Renal cortical epithelial cell (primary cell): ENCODE results near the gene TUBB1. TPM values are rescaled to one million over a fixed set of nuclear protein-coding genes. Genes with fewer than 3 reads are reported as not detected.
A peak's percentile ranks its signal among the peaks of the same experiment; 100 is the strongest.
"Not testable (repeated sequence)": the region's sequence is repeated elsewhere in the genome, so short reads cannot be mapped to it uniquely, and the experiment has no call there.

Experiments
- DNase-seq: peaks from one replicate; pipeline ENCODE4 v3.0.0-alpha.2; 2011; ENCODE audit warnings: low read depth
- total RNA-seq: library from RNA; depleted of rRNA; stranded (reverse); fragments of >200 nt; gene quantifications from 2 replicates; pipeline ENCODE4 v1.2.3, GENCODE V29; 2014

Gene TUBB1
- total RNA-seq, 1 donor from 2014 or later, result not detected

- no peak for DNase-seq
These were observed 12.9 kb upstream of the TUBB1 start for GRCh38 chr20:59006167-59006863.

DNA sequence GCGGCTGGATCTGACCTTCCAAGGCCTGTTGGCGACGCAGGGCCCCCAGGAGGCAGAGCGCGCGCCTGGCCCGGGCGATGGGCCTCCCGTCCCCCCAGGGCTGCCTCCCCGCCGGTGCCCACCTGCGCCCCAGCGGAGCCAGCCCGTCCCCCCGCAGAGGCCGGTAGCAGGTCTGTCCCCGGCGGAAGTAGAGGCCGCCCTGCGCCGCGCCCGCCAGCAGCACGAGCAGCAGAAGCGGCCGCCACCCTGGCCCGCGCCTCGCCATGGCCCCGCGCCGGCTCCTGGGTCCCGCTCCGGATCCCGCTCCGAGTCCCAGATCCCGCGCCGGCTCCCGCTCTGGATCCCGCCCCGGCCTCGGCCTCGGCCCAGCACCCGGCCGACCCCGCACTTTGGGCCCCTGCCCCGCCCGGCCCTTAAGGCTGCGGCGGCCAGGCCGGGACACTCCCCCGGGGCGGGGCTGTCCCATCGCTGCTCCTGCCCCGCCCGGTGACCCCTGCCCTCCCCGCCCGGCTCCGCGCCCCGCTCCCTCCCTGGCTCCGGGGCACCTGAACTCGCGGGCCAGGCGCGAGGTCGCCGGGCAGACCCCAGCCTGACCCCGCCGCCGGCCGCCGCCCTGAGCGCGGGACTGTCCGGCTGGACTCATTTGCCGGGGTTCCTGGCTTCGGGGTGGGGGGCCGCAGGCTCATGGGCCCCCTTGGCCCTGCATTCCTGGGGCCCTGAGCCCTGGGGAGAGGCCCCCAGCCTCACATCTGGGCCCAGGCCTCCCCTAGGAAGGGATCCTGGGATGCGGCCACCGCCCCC lies 12.2 kb upstream of the TUBB1 start, which contains the start of gene CTSZ:
Gene CTSZ (minus strand): TSS at position 391 of the 801 bp plus-strand sequence. CDS start 126 bp downstream, at position 265.
- DNase-seq, result no peak

DNA sequence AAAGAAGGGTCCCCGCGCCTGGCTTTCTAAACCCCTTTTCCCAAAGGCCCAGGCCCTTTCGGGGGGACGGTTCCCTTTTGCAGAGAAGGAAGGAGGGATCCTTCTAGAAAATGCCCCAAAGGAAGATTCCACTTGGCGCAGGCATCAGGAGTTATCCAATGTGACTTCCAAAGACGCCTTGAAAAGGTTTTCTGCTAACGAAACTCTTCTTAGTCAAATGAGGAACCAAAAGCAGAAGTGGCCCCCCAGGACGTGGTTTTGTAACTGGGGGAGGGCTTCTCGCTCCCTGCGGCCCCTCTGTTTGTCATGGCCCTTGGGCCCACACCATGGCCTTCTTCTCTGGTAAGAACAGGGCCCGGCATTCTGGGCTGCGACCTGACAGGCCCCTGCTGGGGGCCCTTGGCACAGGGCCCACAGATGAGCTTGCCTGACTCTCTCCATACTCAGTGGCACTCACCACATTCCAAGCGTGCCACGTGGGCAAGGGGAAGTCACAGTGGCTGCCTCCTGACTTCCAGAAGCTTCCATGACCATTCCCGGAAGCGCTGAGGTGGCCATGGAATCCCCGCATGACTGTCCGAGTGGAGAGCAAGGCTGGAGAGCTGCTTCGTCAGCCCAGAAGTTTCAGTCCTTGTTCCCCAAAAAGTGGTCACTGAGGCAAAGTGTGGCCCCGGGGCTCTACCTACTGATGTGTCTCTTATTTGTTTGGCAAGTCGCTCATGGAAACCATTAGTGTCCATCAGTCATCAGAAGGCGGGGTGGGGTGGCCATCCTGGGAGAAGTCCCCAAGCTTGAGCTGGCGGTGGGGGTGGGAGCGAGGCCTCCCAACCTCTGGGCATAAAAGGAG lies 11.3 kb upstream of the TUBB1 start:
- DNase-seq, result peak; percentile 51

GRCh38 chr20:59008715-59009336 lies 10.4 kb upstream of the TUBB1 start:
- DNase-seq, result no peak

GRCh38 chr20:59010321-59010994 lies 8.8 kb upstream of the TUBB1 start:
- DNase-seq, result peak; percentile 66

DNA sequence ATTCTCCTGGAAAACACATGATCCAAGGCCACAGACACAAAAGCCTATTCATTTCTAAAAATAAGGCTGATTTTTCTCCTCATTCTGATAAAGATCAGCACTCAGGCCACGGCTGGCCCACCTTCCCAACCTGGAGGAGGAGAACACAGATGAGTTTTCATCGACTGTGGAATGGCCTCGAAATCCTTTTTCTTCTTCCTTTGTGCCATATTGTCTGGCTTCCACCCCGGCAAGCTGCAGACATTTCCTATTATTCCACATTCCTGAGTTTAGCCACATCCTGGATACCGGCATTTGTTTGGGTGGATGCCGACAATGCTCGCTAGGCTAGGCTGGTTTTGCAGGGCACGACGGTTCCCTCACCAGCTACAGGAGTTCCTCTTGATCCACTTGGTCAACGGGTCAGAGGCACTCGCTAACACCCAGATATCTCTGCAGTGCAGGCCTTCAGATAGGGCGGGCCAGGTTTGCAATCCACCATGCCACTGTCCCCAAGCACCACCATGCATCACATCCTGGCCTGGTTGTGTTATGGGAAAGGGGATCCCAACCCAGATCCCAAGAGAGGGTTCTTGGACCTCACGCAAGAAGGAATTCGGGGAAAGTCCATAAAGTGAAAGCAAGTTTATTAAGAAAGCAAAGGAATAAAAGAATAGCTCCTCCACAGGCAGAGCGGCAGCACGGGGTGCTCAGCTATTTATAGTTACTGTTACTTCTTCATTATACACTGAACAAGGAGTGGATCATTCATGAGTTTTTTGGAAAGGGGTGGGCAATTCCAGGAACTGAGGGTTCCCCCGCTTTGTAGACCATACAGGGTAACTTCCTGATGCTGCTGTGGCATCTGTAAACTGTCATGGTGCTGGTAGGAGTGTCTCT lies 8.0 kb upstream of the TUBB1 start:
- peak; percentile 87 for DNase-seq

DNA sequence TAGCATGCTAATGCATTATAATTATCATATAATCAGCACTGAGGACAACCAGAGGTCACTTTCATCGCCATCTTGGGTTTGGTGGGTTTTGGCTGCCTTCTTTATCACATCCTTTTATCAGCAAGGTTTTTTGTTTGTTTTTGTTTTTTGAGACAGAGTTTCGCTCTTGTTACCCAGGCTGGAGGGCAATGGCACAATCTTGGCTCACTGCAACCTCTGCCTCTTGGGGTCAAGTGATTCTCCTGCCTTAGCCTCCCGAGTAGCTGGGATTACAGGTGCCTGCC lies 7.4 kb upstream of the TUBB1 start:
- DNase-seq, result not testable (repeated sequence)

DNA sequence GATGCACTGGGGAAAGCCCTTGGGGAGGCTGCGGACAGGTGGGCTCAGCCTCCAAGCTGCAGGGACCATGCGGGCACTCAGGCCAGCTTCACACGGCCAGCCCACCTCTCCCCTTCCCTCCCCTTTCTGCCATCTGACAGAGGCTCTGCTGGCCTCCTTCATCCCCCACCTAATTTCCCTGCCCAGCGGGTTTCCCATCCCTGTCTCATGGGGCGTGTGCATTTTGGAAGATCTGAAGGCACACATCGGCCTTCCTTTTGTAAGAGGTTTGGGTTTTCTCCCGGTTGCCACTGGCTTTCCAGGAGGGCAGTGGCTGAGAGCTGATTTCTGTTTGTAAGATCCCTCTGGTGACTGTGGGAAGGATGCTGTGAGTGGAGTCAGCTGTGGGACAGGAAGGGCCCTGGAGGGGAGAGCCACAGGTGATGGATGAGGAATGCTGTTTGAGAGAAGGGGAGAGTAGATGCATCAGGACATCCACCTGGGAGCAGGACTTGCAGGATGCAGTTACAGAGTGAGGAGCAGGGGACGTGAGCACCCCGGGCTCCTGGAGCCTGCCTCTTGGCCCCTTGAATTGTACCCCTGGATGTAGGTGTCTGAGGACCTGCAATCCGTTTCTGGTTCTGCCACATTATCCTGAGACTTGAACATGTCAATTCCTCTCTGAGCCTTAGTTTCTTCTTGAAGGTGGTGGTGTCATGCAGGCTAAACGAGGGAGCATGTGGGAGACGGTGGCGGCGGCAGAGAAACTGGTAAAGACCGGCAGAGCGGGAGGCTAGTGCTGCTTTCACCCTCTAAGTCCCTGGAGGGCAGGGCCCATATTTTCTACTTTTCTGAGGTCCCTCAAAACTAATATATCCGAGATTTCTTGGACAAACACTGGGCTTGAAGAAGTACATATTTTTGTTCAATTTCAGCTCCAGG lies 5.9 kb upstream of the TUBB1 start:
- DNase-seq, result no peak

GRCh38 chr20:59013959-59014608 lies 5.1 kb upstream of the TUBB1 start:
- DNase-seq, result no peak

DNA sequence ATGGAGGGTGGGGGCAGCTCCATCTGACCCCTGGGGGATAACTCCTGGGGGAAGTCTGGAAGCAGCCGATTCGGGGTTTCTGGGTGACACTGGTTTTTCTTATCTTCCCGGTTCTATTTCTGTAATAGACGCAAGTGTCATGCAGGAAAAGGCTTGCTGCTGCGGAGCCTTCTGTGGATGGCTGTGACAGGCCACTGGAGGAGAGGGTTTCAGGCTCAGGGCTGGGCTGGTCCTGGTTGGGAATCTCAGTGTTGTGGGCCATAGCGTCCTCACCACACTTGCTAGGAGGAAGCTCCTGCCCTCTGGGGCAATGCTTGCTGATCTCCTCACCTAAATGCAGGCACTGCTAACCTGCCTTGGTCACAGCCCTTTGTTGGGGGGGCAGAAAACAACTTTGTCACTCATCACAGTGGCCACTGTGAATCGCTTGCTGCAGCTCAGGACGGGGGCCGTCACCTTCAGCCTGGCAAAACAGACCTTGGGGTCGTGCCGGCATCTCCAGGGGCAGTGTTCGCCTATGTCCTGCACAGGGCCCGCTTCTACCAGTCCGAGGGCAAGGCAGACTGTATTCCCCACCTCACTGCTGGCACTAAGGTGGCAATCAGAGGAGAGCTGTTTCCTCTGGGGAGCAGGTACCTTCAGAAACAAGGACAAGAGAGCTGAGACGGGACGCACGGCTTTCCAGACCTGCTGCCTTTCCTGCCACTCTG lies 4.4 kb upstream of the TUBB1 start:
- no peak for DNase-seq

- DNase-seq, result no peak
These were observed 3.8 kb upstream of the TUBB1 start for GRCh38 chr20:59015411-59015810.

DNA sequence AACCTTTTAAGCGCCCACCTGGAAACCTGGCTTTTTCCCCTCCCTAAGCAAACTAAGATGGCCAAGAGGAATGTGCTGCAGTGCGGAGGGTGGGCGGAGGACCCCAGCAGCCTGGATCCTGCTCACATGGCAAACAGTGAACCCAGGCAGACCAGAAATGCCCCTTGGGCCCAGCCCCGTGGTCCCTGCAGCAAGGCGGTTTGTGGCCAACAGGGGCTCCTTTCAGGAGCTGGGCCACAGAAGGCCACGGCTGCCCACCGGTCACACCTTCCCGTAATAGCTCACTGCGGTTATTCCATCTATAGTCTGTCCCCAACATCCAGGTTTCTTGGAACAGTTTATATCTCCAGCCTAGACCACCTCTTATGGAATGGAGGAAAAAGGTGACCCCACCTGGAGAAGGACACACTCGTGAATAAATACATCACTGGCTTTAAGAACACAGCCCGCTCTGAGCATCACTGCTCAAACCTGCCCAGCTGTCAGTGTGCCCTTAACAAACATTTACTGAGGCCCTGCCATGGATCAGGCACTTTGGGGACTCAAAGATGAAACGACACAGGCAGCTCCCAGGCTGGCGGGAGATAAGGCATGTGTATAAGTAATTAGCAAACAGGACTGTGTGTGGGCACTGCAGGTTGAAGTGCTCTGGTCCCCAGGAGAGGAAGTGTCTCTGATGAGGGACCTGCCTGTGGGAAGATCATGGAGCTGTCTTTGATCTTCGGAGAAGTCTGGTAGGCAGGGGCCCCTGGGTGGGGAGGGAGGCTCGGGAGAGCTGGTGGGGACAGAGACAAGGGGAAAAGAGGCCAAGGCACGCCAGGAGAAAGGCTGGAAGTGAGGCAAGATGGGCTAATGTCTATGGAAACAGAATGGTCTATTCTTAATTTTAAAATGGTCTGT lies 3.2 kb upstream of the TUBB1 start:
- no peak for DNase-seq

DNA sequence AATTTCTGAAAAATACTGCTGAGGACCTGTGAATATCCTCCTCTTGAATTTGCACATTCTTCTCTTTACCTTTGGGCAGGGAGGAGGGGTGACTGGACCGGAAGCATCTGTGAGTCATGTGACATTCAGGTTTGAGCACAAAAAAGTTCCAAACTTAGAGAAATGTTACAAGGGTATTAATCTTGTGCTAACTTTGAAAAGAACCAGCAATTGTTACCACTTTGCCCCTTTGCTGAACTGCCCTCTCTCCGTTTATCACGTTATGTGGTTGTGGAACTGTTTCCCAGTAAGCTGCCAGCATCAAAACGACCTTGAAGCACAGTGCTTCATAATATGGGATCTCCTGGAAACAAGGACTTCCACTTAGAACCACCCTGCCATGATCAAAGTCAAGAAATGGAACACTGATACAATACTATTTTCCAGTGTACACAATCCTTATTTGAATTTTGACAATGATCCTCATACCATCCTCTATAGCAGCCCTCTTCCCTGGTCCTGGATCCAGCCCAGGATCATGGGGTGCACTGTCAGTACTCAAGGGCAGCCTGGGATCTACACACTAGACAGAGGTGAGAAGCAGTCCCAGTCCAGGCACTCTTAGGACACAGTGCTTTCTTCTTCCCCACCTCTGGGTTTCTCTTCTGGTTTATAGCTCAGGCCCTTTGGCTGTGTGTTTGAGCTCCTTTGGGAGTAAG lies 2.3 kb upstream of the TUBB1 start:
- no peak for DNase-seq

- no peak for DNase-seq
These were observed 1.6 kb upstream of the TUBB1 start for GRCh38 chr20:59017493-59018231.

DNA sequence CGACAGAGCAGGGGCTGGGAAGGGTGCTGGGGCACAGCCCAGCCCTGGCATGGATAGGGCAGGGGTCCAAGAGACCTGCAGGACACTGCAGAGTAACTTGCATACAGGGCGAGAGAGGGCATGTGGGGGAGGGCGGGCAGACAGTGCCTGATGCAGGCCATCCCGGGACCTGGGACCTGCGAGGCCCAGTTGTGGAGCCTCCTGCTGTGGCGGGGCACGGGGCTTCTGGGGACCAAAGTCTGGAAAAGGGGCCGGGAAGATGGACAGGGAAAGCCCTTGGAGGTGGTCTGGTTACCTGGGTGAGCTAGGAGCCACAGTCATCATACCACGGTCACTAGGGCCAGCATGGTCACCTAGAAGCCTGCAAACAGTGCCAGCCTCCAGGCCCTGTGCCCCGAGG lies 412 bp upstream of the TUBB1 start:
- no peak for DNase-seq
